A549 (cell line): ENCODE measurements around the gene CFAP100. TPM values are rescaled to one million over a fixed set of nuclear protein-coding genes. Genes with fewer than 3 reads are reported as not detected.

ENCODE experiments used
- ATAC-seq, 2 experiments: fragments of 200-7000 bp in 1 of 2; fragments of >200 bp in 1 of 2; cut with Nextera tagmentation in 1 of 2; cut with Tn5 transposase in 1 of 2; 3 replicates each; pipeline versions ENCODE4 v1.8.0 to v1.9.1; 2018 to 2020; ENCODE audit warnings: mild to moderate bottlenecking in 1 of 2, moderate library complexity in 1 of 2
- CTCF ChIA-PET: fragments of 300-600 bp; sonication (Branson Sonifier 250); formaldehyde crosslinking; extraction: SDS; loops from one replicate; lab custom pipeline; 2021; ENCODE audit warnings: antibody characterized with exemption, inconsistent platforms; lab: Yijun Ruan, JAX
- POLR2A ChIA-PET: fragments of 350-600 bp; formaldehyde crosslinking; extraction: SDS; loops from one replicate; lab custom pipeline; 2021; ENCODE audit warnings: antibody characterized with exemption, inconsistent platforms; lab: Yijun Ruan, JAX
- DNase-seq, 2 experiments: peaks; one replicate each; pipeline versions ENCODE4 v3.0.0 to v3.0.0-alpha.2; 2011 to 2016; ENCODE audit warnings: low read depth in 1 of 2, low spot score in 1 of 2
- FAIRE-seq: peaks from 2 replicates; lab custom pipeline; 2011; peaks lifted over from hg19 to GRCh38; lab: Jason Lieb, UNC
- H3K27ac ChIP-seq, 2 experiments: fragments of >200 bp; sonication (Bioruptor Twin); formaldehyde crosslinking; 3 replicates each; pipeline ENCODE4 v1.5.1; 2016 to 2017
- H3K4me1 ChIP-seq: fragments of >200 bp; sonication (Bioruptor Twin); formaldehyde crosslinking; 3 replicates; pipeline ENCODE4 v1.6.1; 2016
- H3K4me2 ChIP-seq: fragments of >200 bp; sonication (Bioruptor Twin); formaldehyde crosslinking; 3 replicates; pipeline ENCODE4 v1.6.1; 2016
- H3K4me3 ChIP-seq: fragments of >200 bp; sonication (Bioruptor Twin); formaldehyde crosslinking; 3 replicates; pipeline ENCODE4 v1.5.1; 2016
- H3K9me3 ChIP-seq: fragments of >200 bp; sonication (Bioruptor Twin); formaldehyde crosslinking; 3 replicates; pipeline ENCODE4 v1.6.1; 2016
- BHLHE40 ChIP-seq: IDR thresholded peaks from 2 replicates; pipeline ENCODE4 v1.6.1; 2012; ENCODE audit warnings: low read depth, low read length, inconsistent platforms
- CBX8 ChIP-seq: fragments of 200-600 bp; sonication (generic); IDR thresholded peaks from 2 replicates; pipeline ENCODE4 v1.6.1; 2016
- CHD2 ChIP-seq: fragments of 150-350 bp; IDR thresholded peaks from 2 replicates; pipeline ENCODE4 v1.6.1; 2014; ENCODE audit warnings: low read length; ENCODE audit not compliant: partially characterized antibody
- CHD4 ChIP-seq: fragments of 200-600 bp; sonication (generic); IDR thresholded peaks from 2 replicates; pipeline ENCODE4 v1.6.1; 2016; ENCODE audit warnings: antibody characterized with exemption, mild to moderate bottlenecking, borderline replicate concordance
- EHF ChIP-seq: fragments of 250-450 bp; sonication (Bioruptor Pico); IDR thresholded peaks from 2 replicates; pipeline ENCODE4 v1.5.0; 2020; ENCODE audit warnings: mild to moderate bottlenecking
- ESRRA ChIP-seq: fragments of 150-350 bp; IDR thresholded peaks from 2 replicates; pipeline ENCODE4 v1.6.1; 2014; ENCODE audit warnings: mild to moderate bottlenecking, low read length, borderline replicate concordance
- FOSB ChIP-seq: fragments of 250-450 bp; sonication (Bioruptor Pico); IDR thresholded peaks from 2 replicates; pipeline ENCODE4 v1.5.0; 2020; ENCODE audit warnings: mild to moderate bottlenecking, moderate library complexity
- FOXS1 ChIP-seq: fragments of 250-450 bp; sonication (Bioruptor Pico); IDR thresholded peaks from 2 replicates; pipeline ENCODE4 v1.5.0; 2020; ENCODE audit warnings: mild to moderate bottlenecking, moderate library complexity
- HDAC2 ChIP-seq: fragments of 200-600 bp; sonication (generic); IDR thresholded peaks from 2 replicates; pipeline ENCODE4 v1.6.1; 2016
- HOXA7 ChIP-seq: fragments of 250-450 bp; sonication (Bioruptor Pico); IDR thresholded peaks from 2 replicates; pipeline ENCODE4 v1.5.0; 2020; ENCODE audit warnings: mild to moderate bottlenecking, moderate library complexity
- HOXB13 ChIP-seq: fragments of 250-450 bp; sonication (Bioruptor Pico); IDR thresholded peaks from 2 replicates; pipeline ENCODE4 v1.5.0; 2020; ENCODE audit warnings: low read depth, mild to moderate bottlenecking, moderate library complexity
- HOXB5 ChIP-seq: fragments of 250-450 bp; sonication (Bioruptor Pico); IDR thresholded peaks from 2 replicates; pipeline ENCODE4 v1.5.0; 2020; ENCODE audit warnings: mild to moderate bottlenecking, moderate library complexity
- JUN ChIP-seq, 2 experiments: fragments of >200 bp; sonication (Bioruptor Twin); formaldehyde crosslinking; IDR thresholded peaks; 2 replicates in 1 of 2; 3 replicates in 1 of 2; pipeline ENCODE4 v1.6.1; 2016 to 2017
- JUNB ChIP-seq: fragments of >200 bp; sonication (Bioruptor Twin); formaldehyde crosslinking; IDR thresholded peaks from 2 replicates; pipeline ENCODE4 v1.6.1; 2016
- KDM1A ChIP-seq: fragments of 200-600 bp; sonication (generic); IDR thresholded peaks from 2 replicates; pipeline ENCODE4 v1.6.1; 2016; ENCODE audit warnings: low read depth, mild to moderate bottlenecking
- NFE2L2 ChIP-seq: fragments of 150-350 bp; conservative IDR thresholded peaks from 2 replicates; pipeline ENCODE4 v1.6.1; 2014; ENCODE audit warnings: low read length
- NPAS2 ChIP-seq: fragments of 250-450 bp; sonication (Bioruptor Pico); IDR thresholded peaks from 2 replicates; pipeline ENCODE4 v1.8.0; 2022; ENCODE audit warnings: mild to moderate bottlenecking, moderate library complexity, borderline replicate concordance
- NR3C1 ChIP-seq: fragments of >200 bp; sonication (Bioruptor Twin); formaldehyde crosslinking; IDR thresholded peaks from 3 replicates; pipeline ENCODE4 v1.6.1; 2017
- PHF8 ChIP-seq: fragments of 200-600 bp; sonication (generic); IDR thresholded peaks from 2 replicates; pipeline ENCODE4 v1.6.1; 2016; ENCODE audit warnings: low read depth, mild to moderate bottlenecking, antibody characterized with exemption, moderate library complexity, borderline replicate concordance
- POLR2A ChIP-seq: IDR thresholded peaks from 2 replicates; pipeline ENCODE4 v1.6.1; 2012; ENCODE audit warnings: mild to moderate bottlenecking, low read length
- POLR2AphosphoS2 ChIP-seq: conservative IDR thresholded peaks from 2 replicates; pipeline ENCODE4 v1.6.1; 2012; ENCODE audit warnings: low read length, improper control_type of control experiment, inconsistent platforms
- RNF2 ChIP-seq: fragments of 200-600 bp; sonication (generic); IDR thresholded peaks from 2 replicates; pipeline ENCODE4 v1.6.1; 2016; ENCODE audit warnings: low read depth, mild to moderate bottlenecking, antibody characterized with exemption, moderate library complexity, borderline replicate concordance
- SMC3 ChIP-seq: fragments of >200 bp; sonication (Bioruptor Twin); formaldehyde crosslinking; IDR thresholded peaks from 3 replicates; pipeline ENCODE4 v1.6.1; 2018; ENCODE audit warnings: inconsistent platforms
- ZC3H11A ChIP-seq: fragments of 450-650 bp; IDR thresholded peaks from 2 replicates; pipeline ENCODE4 v1.6.1; 2014; ENCODE audit warnings: antibody characterized with exemption, mild to moderate bottlenecking
- WGBS: methylation state at CpG from one replicate; pipeline ENCODE4 v1.1.6; 2017; ENCODE audit errors: missing lambda C conversion rate; 5-methylcytosine and 5-hydroxymethylcytosine counted together
- polyA plus RNA-seq, 4 experiments: library from polyadenylated mRNA; depleted of rRNA in 3 of 4; stranded (reverse); fragments of >200 nt; fragmentation: RNase III in 1 of 4; extraction: RNeasy Plus Mini Kit Qiagen cat#74134 plus additional on column Dnase treatment in 1 of 4; gene quantifications; 2 replicates in 3 of 4; 3 replicates in 1 of 4; pipeline ENCODE4 v1.2.3, GENCODE V29; 2011 to 2017
- TF ChIP-seq, protein P1 (sequence below): IDR thresholded peaks from 2 replicates; pipeline ENCODE4 v1.6.1; 2012; ENCODE audit warnings: low read depth, borderline replicate concordance
- TF ChIP-seq, protein P2 (sequence below): fragments of 200-600 bp; sonication (generic); IDR thresholded peaks from 2 replicates; pipeline ENCODE4 v1.6.1; 2016; ENCODE audit warnings: antibody characterized with exemption, mild to moderate bottlenecking, moderate library complexity
- TF ChIP-seq, protein P3 (sequence below): IDR thresholded peaks from 2 replicates; pipeline ENCODE4 v1.6.1; 2012
- TF ChIP-seq, protein P4 (sequence below): IDR thresholded peaks from 2 replicates; pipeline ENCODE4 v1.6.1; 2012
- TF ChIP-seq, protein P5 (sequence below): fragments of >200 bp; sonication (Bioruptor Twin); formaldehyde crosslinking; IDR thresholded peaks from 2 replicates; pipeline ENCODE4 v1.6.1; 2016

The CFAP100 gene
- polyA plus RNA-seq, 2 of the 4 experiments (the other 2 are of a cell fraction), result not detected

DNA sequence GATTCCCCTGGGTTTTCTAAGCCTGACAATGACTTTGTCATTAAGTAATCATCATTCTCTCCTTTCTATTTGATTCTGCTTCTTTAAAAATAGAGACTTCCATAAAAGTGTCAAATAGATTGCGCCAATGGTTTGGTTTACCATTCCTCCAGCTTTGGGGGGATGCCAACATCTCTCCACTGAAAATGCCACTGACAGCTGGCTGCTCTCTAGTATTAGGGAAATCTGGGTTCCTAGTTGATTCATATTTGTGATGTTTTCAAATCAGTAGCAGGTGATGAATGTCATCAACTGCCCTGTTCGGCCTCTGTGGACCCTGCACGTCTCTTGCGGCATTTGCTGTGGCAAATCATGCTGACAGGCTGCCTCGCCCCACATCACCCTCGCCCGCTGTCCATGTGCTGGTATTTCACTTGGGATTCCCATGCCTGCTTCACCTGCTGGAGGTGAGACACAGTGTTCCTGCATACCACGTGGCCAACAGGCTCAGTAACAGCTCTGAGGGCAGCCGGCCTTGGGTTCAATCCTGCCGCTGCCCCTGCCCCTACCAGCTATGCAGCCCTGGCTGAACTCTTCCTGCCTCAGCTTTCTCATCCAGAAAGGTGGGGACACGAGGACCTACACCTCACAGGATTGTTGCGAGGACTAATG is 52.9 kb downstream of the CFAP100 start:
- no peak for ATAC-seq
- CTCF ChIA-PET, result interaction anchor here (0.9 to 1.3 kb wide), 3 partner anchors 9 to 313 kb away, joined by 3 to 4 read pairs (median 3); no protein-coding TSS in a partner anchor
- Histone ChIP-seq H3K4me1 (no peaks in the 10 kb centered on the region), H3K27ac (no peak overlapping the region), H3K4me3 (no peak overlapping the region), H3K9me3 (no peaks in the 10 kb centered on the region), H3K4me2 (no peak overlapping the region)
- WGBS, result 89% methylated on average over 5 of the region's 12 CpGs
- DNase-seq, result no peak
- TF ChIP-seq POLR2AphosphoS2 (no peak), RNF2 (no peak)
- FAIRE-seq, result no peak
- POLR2A ChIA-PET, result no interaction called here

DNA sequence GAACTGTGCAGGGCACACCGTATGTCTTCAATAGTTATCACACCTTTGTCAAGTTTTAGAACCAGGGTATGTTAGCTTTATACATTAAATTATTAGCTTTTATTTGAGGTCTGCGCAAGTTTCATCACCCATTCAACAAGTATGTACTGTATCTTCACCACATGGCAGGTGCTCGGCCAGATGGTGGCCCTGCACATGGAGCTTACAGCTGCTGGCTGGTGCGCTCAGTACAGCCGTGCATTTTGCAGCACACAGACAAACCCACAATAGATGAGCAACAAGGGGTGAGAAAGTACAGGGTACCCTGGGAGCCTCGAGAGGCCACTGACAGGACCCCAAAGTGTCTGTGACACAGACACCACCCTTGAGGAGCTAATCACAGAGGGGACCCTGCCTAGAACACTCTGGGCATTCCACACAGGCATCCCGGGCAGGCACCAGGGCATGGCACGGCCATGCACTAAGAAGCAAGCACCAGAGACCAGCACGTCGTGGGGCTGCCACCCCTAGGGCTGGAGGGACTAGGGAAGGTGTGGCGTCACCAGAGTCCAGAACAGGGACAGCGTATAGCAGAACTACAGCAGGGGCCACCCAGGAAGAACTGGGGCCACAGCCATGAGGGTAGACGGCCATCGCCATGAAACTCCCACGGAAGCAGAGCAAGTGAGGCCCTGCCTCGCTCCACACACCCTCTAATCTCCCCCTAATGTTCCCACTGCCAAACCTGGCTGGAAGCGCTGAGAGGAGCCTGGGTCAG is 53.6 kb downstream of the CFAP100 start:
- FAIRE-seq, result no peak
- no peak for ATAC-seq
- ChIA-PET POLR2A (no interaction called here), CTCF (interaction anchor here (0.9 to 1.3 kb wide), 3 partner anchors 9 to 314 kb away, joined by 3 to 4 read pairs (median 3); no protein-coding TSS in a partner anchor)
- Histone ChIP-seq H3K4me3 (no peak overlapping the region), H3K9me3 (no peaks in the 10 kb centered on the region), H3K4me2 (no peak overlapping the region), H3K27ac (no peak overlapping the region), H3K4me1 (no peaks in the 10 kb centered on the region)
- 87% methylated on average over 11 of the region's 17 CpGs for WGBS
- no peak for DNase-seq
- TF ChIP-seq KDM1A (no peak), NPAS2 (no peak), HOXA7 (CRISPR knock-in tag) (no peak), HDAC2 (no peak), NFE2L2 (no peak), NR3C1 (no peak), ZC3H11A (no peak), POLR2A (no peak), CBX8 (no peak), CHD2 (no peak), EHF (CRISPR knock-in tag) (no peak), BHLHE40 (no peak), FOXS1 (CRISPR knock-in tag) (no peak), JUN (IDR thresholded peaks at IDR 0.05) (no peak), SMC3 (no peak)
- TF ChIP-seq, protein P1, sequence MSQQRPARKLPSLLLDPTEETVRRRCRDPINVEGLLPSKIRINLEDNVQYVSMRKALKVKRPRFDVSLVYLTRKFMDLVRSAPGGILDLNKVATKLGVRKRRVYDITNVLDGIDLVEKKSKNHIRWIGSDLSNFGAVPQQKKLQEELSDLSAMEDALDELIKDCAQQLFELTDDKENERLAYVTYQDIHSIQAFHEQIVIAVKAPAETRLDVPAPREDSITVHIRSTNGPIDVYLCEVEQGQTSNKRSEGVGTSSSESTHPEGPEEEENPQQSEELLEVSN, result no peak
- TF ChIP-seq, protein P2, sequence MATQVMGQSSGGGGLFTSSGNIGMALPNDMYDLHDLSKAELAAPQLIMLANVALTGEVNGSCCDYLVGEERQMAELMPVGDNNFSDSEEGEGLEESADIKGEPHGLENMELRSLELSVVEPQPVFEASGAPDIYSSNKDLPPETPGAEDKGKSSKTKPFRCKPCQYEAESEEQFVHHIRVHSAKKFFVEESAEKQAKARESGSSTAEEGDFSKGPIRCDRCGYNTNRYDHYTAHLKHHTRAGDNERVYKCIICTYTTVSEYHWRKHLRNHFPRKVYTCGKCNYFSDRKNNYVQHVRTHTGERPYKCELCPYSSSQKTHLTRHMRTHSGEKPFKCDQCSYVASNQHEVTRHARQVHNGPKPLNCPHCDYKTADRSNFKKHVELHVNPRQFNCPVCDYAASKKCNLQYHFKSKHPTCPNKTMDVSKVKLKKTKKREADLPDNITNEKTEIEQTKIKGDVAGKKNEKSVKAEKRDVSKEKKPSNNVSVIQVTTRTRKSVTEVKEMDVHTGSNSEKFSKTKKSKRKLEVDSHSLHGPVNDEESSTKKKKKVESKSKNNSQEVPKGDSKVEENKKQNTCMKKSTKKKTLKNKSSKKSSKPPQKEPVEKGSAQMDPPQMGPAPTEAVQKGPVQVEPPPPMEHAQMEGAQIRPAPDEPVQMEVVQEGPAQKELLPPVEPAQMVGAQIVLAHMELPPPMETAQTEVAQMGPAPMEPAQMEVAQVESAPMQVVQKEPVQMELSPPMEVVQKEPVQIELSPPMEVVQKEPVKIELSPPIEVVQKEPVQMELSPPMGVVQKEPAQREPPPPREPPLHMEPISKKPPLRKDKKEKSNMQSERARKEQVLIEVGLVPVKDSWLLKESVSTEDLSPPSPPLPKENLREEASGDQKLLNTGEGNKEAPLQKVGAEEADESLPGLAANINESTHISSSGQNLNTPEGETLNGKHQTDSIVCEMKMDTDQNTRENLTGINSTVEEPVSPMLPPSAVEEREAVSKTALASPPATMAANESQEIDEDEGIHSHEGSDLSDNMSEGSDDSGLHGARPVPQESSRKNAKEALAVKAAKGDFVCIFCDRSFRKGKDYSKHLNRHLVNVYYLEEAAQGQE, result no peak

DNA sequence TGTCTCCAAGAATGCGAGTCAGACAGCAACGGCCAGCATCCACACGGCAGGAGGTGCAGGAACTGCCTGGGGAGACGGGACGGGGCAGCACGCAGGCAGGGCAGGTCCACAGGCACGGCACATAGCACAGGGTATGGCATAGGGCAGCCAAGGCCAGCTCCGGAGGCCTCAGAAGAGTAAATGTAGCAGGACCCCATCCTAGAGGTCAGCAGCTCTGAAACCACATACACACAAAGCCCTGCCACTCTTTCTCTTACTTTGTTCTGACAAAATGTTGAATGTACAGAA is 54.1 kb downstream of the CFAP100 start:
- no peak overlapping the region for H3K4me3 ChIP-seq
- no peaks in the 10 kb centered on the region for H3K4me1 ChIP-seq
- POLR2A ChIA-PET, result no interaction called here
- DNase-seq (no peak), FAIRE-seq (no peak), ATAC-seq (no peak)
- H3K9me3 ChIP-seq, result no peaks in the 10 kb centered on the region
- H3K4me2 ChIP-seq, result no peak overlapping the region
- WGBS, result 98% methylated on average over 8 of the region's 8 CpGs
- H3K27ac ChIP-seq, result no peak overlapping the region
- CTCF ChIA-PET, result no interaction called here
- no peak for TF ChIP-seq NPAS2
- no peak for TF ChIP-seq CHD4
- no peak for TF ChIP-seq FOSB
- TF ChIP-seq HOXB13 (CRISPR knock-in tag), result no peak
- no peak for TF ChIP-seq PHF8
- TF ChIP-seq, protein P3, sequence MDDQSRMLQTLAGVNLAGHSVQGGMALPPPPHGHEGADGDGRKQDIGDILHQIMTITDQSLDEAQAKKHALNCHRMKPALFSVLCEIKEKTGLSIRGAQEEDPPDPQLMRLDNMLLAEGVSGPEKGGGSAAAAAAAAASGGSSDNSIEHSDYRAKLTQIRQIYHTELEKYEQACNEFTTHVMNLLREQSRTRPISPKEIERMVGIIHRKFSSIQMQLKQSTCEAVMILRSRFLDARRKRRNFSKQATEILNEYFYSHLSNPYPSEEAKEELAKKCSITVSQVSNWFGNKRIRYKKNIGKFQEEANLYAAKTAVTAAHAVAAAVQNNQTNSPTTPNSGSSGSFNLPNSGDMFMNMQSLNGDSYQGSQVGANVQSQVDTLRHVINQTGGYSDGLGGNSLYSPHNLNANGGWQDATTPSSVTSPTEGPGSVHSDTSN, result no peak
- TF ChIP-seq, protein P4, sequence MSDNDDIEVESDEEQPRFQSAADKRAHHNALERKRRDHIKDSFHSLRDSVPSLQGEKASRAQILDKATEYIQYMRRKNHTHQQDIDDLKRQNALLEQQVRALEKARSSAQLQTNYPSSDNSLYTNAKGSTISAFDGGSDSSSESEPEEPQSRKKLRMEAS, result no peak
- TF ChIP-seq HOXB5 (CRISPR knock-in tag), result no peak
- no peak for TF ChIP-seq POLR2AphosphoS2
- TF ChIP-seq, protein P5, sequence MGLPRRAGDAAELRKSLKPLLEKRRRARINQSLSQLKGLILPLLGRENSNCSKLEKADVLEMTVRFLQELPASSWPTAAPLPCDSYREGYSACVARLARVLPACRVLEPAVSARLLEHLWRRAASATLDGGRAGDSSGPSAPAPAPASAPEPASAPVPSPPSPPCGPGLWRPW, result no peak
- no peak for TF ChIP-seq EHF (CRISPR knock-in tag)
- no peak for TF ChIP-seq BHLHE40
- no peak for TF ChIP-seq ESRRA
- TF ChIP-seq CBX8, result no peak
- no peak for TF ChIP-seq HDAC2
- no peak for TF ChIP-seq ZC3H11A
- no peak for TF ChIP-seq JUNB
